CD4-positive, alpha-beta T cell treated with Interleukin-15 for 1 hour (primary cell): ENCODE results near the gene CAPZB.

Experiments used
- DNase-seq: peaks from one replicate; pipeline ENCODE4 v3.0.0-alpha.2; 2020

CAPZB gene

GRCh38 chr1:19496527-19496874, 11.2 kb upstream of the CAPZB start:
- no peak for DNase-seq

- DNase-seq: no peak
Measured at GRCh38 chr1:19495799-19496526, 10.6 kb upstream of the CAPZB start.

GRCh38 chr1:19495000-19495656, 9.8 kb upstream of the CAPZB start:
- no peak for DNase-seq

GRCh38 chr1:19493547-19493946, 8.2 kb upstream of the CAPZB start:
- no peak for DNase-seq

GRCh38 chr1:19489996-19490395, 4.7 kb upstream of the CAPZB start:
- DNase-seq: no peak

- no peak for DNase-seq
Measured at GRCh38 chr1:19488136-19488535, 2.8 kb upstream of the CAPZB start.

GRCh38 chr1:19484798-19485361, 459 bp downstream of the CAPZB start:
- DNase-seq: no peak

- DNase-seq: no peak
Measured at GRCh38 chr1:19484338-19484797, 971 bp downstream of the CAPZB start.

- no peak for DNase-seq
Measured at GRCh38 chr1:19483691-19484090, 1.6 kb downstream of the CAPZB start.

GRCh38 chr1:19483261-19483660, 2.1 kb downstream of the CAPZB start:
- DNase-seq: no peak

GRCh38 chr1:19481826-19482398, 3.4 kb downstream of the CAPZB start:
- no peak for DNase-seq

- DNase-seq: no peak
Measured at GRCh38 chr1:19480282-19480681, 5.1 kb downstream of the CAPZB start.

- no peak for DNase-seq
Measured at GRCh38 chr1:19479351-19480120, 5.8 kb downstream of the CAPZB start.

GRCh38 chr1:19478322-19478721, 7.0 kb downstream of the CAPZB start:
- DNase-seq: peak; percentile 34

- DNase-seq: peak; percentile 55
Measured at GRCh38 chr1:19477284-19478249, 7.8 kb downstream of the CAPZB start.

GRCh38 chr1:19476450-19477190, 8.7 kb downstream of the CAPZB start:
- peak; percentile 72 for DNase-seq

- no peak for DNase-seq
Measured at GRCh38 chr1:19475296-19475695, 10.0 kb downstream of the CAPZB start.

GRCh38 chr1:19472174-19472573, 13.2 kb downstream of the CAPZB start:
- DNase-seq: no peak

- DNase-seq: no peak
Measured at GRCh38 chr1:19469004-19469403, 16.3 kb downstream of the CAPZB start.

GRCh38 chr1:19468397-19468956, 16.9 kb downstream of the CAPZB start:
- peak; percentile 79 for DNase-seq
